ENCODE measurements around the gene CCK. TPM values are rescaled to one million over a fixed set of nuclear protein-coding genes. Genes with fewer than 3 reads are reported as not detected.
A peak's percentile ranks its signal among the peaks of the same experiment; 100 is the strongest.

Gene CCK
- total RNA-seq, 4 donors from 2014 or later: 1.4 to 2.2 (median 1.9) TPM; not detected in 1

GRCh38 chr3:42225486-42226363 lies 40.3 kb downstream of the CCK start:
- no peak overlapping the region for H3K27ac ChIP-seq

GRCh38 chr3:42224658-42225421 lies 41.1 kb downstream of the CCK start:
- peak overlapping the region in 3 of 4 donors; percentile 6 to 39 (median 8) for H3K27ac ChIP-seq
- in situ Hi-C loops (cut with MboI; ENCODE audit: low pct_ligation_motif_present in 1 of 4, low pct_unique_long_range_greater_than_20kb in 1 of 4, low sequenced_read_pairs in 3 of 4) (loop anchor here in 2 of 4 donors (25.0 kb wide), 2 partner anchors 312 to 662 kb away; partner anchors contain the start of gene CYP8B1 (in 1 of the 2)), intact Hi-C loops (cut with DNase I; ENCODE audit: low total_unique reads) (no loop called here)
- peaks cover 0 to 3% (median 0%) of the 10 kb centered on the region in 4 donors for H3K4me1 ChIP-seq
- H3K9me3 ChIP-seq: no peaks in the 10 kb centered on the region
- H3K27me3 ChIP-seq: no peaks in the 10 kb centered on the region
- 61 to 71% methylated on average over 12 of the region's 12 CpGs for WGBS, 2 donors (ENCODE audit: low coverage in 1 of 2)
- H3K4me3 ChIP-seq: no peak overlapping the region
- peaks cover 0 to 28% (median 12%) of the 10 kb centered on the region in 4 donors for H3K36me3 ChIP-seq
- TF ChIP-seq POLR2AphosphoS5 (IDR thresholded peaks at IDR 0.05) (peak in 1 of 3 donors; percentile 21), POLR2A (IDR thresholded peaks at IDR 0.05) (no peak)
- no peak for DNase-seq

More at GRCh38 chr3:42225486-42226363, 40.3 kb downstream of the CCK start:
- DNase-seq: no peak
- TF ChIP-seq CTCF (IDR thresholded peaks at IDR 0.05): no peak
- no peak for TF ChIP-seq EP300 (IDR thresholded peaks at IDR 0.05; ENCODE audit: low read depth)
- TF ChIP-seq POLR2AphosphoS5 (IDR thresholded peaks at IDR 0.05): no peak
- TF ChIP-seq POLR2A (IDR thresholded peaks at IDR 0.05): no peak
- no peaks in the 10 kb centered on the region for H3K9me3 ChIP-seq
- in situ Hi-C loops (cut with MboI; ENCODE audit: low pct_ligation_motif_present in 1 of 4, low pct_unique_long_range_greater_than_20kb in 1 of 4, low sequenced_read_pairs in 3 of 4): loop anchor here in 2 of 4 donors (25.0 kb wide), 2 partner anchors 312 to 662 kb away; partner anchors contain the start of gene CYP8B1 (in 1 of the 2)
- H3K27me3 ChIP-seq: no peaks in the 10 kb centered on the region
- WGBS, 2 donors (ENCODE audit: low coverage in 1 of 2): 83 to 85% methylated on average over 2 to 5 of the region's 5 CpGs
- intact Hi-C loops (cut with DNase I; ENCODE audit: low total_unique reads): no loop called here
- no peak overlapping the region for H3K4me3 ChIP-seq
- H3K36me3 ChIP-seq: peaks cover 0 to 28% (median 10%) of the 10 kb centered on the region in 4 donors
- H3K4me1 ChIP-seq: peaks cover 0 to 6% (median 0%) of the 10 kb centered on the region in 4 donors

- no peaks in the 10 kb centered on the region for H3K27me3 ChIP-seq
- peaks cover 0 to 28% (median 12%) of the 10 kb centered on the region in 4 donors for H3K36me3 ChIP-seq
- no peaks in the 10 kb centered on the region for H3K9me3 ChIP-seq
- intact Hi-C loops (cut with DNase I; ENCODE audit: low total_unique reads) (no loop called here), in situ Hi-C loops (cut with MboI; ENCODE audit: low pct_ligation_motif_present in 1 of 4, low pct_unique_long_range_greater_than_20kb in 1 of 4, low sequenced_read_pairs in 3 of 4) (no loop called here)
- no peak overlapping the region for H3K4me3 ChIP-seq
- peak overlapping the region in 3 of 4 donors; percentile 6 to 39 (median 8) for H3K27ac ChIP-seq
- TF ChIP-seq CTCF (IDR thresholded peaks at IDR 0.05) (no peak), POLR2AphosphoS5 (IDR thresholded peaks at IDR 0.05) (no peak), EP300 (IDR thresholded peaks at IDR 0.05; ENCODE audit: low read depth) (no peak), POLR2A (IDR thresholded peaks at IDR 0.05) (no peak)
- 79 to 90% methylated on average over 4 to 9 of the region's 9 CpGs for WGBS, 2 donors (ENCODE audit: low coverage in 1 of 2)
- no peaks in the 10 kb centered on the region for H3K4me1 ChIP-seq
- DNase-seq: no peak
Measured at GRCh38 chr3:42224178-42224577, 41.8 kb downstream of the CCK start.

GRCh38 chr3:42222942-42223693 lies 42.9 kb downstream of the CCK start:
- Histone ChIP-seq H3K9me3 (no peaks in the 10 kb centered on the region), H3K36me3 (peaks cover 0 to 28% (median 12%) of the 10 kb centered on the region in 4 donors), H3K27ac (no peak overlapping the region), H3K4me1 (no peaks in the 10 kb centered on the region), H3K27me3 (no peaks in the 10 kb centered on the region), H3K4me3 (no peak overlapping the region)
- intact Hi-C loops (cut with DNase I; ENCODE audit: low total_unique reads) (no loop called here), in situ Hi-C loops (cut with MboI; ENCODE audit: low pct_ligation_motif_present in 1 of 4, low pct_unique_long_range_greater_than_20kb in 1 of 4, low sequenced_read_pairs in 3 of 4) (no loop called here)
- TF ChIP-seq EP300 (IDR thresholded peaks at IDR 0.05; ENCODE audit: low read depth) (no peak), CTCF (IDR thresholded peaks at IDR 0.05) (no peak), POLR2AphosphoS5 (IDR thresholded peaks at IDR 0.05) (no peak), POLR2A (IDR thresholded peaks at IDR 0.05) (no peak)
- WGBS, 2 donors (ENCODE audit: low coverage in 1 of 2): 90% methylated on average over 30 of the region's 31 CpGs; no CpG with 5 or more reads in 1 of the 2 donors
- DNase-seq: no peak

Data from transverse colon (tissue), 4 donors.